Measurements from ENCODE around the gene GALT. TPM values are rescaled to one million over a fixed set of nuclear protein-coding genes. Genes with fewer than 3 reads are reported as not detected.

The GALT gene
- total and polyA plus RNA-seq, 2 of the 13 experiments (the other 11 are each of a cell fraction or from before 2014, with no cell fraction given): 40.4 to 46.3 TPM

GRCh38 chr9:34665067-34665380, 18.5 kb downstream of the GALT start (continued):
- TF ChIP-seq ZNF558 (CRISPR knock-in tag; IDR thresholded peaks at IDR 0.05; ENCODE audit: borderline replicate concordance): peak; percentile 22; the same call in 1 of the 2 replicates
- TF ChIP-seq ZNF766 (CRISPR knock-in tag; IDR thresholded peaks at IDR 0.05; ENCODE audit: borderline replicate concordance): no peak
- peak; percentile 18; the same call in 1 of the 2 replicates for TF ChIP-seq SAP130 (CRISPR knock-in tag; IDR thresholded peaks at IDR 0.05; ENCODE audit: low read depth)
- peak; percentile 67 for TF ChIP-seq ZNF687 (CRISPR knock-in tag; IDR thresholded peaks at IDR 0.05)
- 0 out of 2 replicates have a peak, but pooled peaks have one; percentile 30 for TF ChIP-seq PHF20 (CRISPR knock-in tag; IDR thresholded peaks at IDR 0.05)

- ChIA-PET POLR2A (interaction anchor here (0.6 to 4.9 kb wide), 11 partner anchors 9 to 53 kb away, joined by 3 to 40 read pairs (median 5); partner anchors contain the start of genes ARID3C, DCTN3, GALT and IL11RA), CTCF (ENCODE audit: low intra/inter-chr PET ratio, low total read pairs) (interaction anchor here (2.0 to 3.3 kb wide), 3 partner anchors 19 to 53 kb away, joined by 6 to 22 read pairs (median 12); partner anchors contain the start of genes GALT and RPP25L)
- BruUV-seq (replicated peaks): TSS peak; percentile 81
- Histone ChIP-seq H3K27me3 (ENCODE audit: control insufficient read depth in 1 of 2, insufficient read depth in 2 of 2, low read length in 2 of 2) (no peaks in the 10 kb centered on the region), H3K27ac (ENCODE audit: extremely low read length, insufficient read depth, low read length) (peak overlapping the region; percentile 71), H3K4me1 (ENCODE audit: insufficient read depth, low read length) (peaks cover 24% of the 10 kb centered on the region), H3K79me2 (ENCODE audit: insufficient read depth, low read length) (no peaks in the 10 kb centered on the region), H4K20me1 (ENCODE audit: insufficient read depth, low read length) (no peaks in the 10 kb centered on the region), H2AFZ (ENCODE audit: low read length) (no peak overlapping the region), H3K9me3 (ENCODE audit: low read length) (no peaks in the 10 kb centered on the region), H3K9ac (ENCODE audit: insufficient read depth, low read depth, low read length) (peak overlapping the region; percentile 74), H3K4me3 (replicated peaks in 1 of 3; ENCODE audit: insufficient read depth in 1 of 3, low read depth in 2 of 3, low read length in 3 of 3) (peak overlapping the region; percentile 66 to 79 (median 66)), H3K4me2 (ENCODE audit: low read depth, low read length) (peak overlapping the region; percentile 89), H3K36me3 (replicated peaks in 1 of 2; ENCODE audit: control insufficient read depth in 1 of 2, insufficient read depth in 2 of 2, low read length in 2 of 2) (no peaks in the 10 kb centered on the region)
- intact Hi-C loops (cut with micrococcal nuclease; ENCODE audit: unreplicated experiment): no loop called here
- FAIRE-seq (no peak), ATAC-seq (peak; percentile 79), DNase-seq (ENCODE audit: low spot score) (peak; percentile 56)
- in situ Hi-C loops (cut with HindIII; ENCODE audit: extremely low pct_ligation_motif_present, low pct_unique_long_range_greater_than_20kb): no loop called here
- WGBS (ENCODE audit: low lambda C conversion rate): 8% methylated on average over 47 of the region's 55 CpGs
- TF ChIP-seq ZSCAN9 (CRISPR knock-in tag; IDR thresholded peaks at IDR 0.05; ENCODE audit: borderline replicate concordance) (no peak), ZNF17 (CRISPR knock-in tag; IDR thresholded peaks at IDR 0.05) (no peak), NCOA1 (CRISPR knock-in tag; IDR thresholded peaks at IDR 0.05) (no peak), ZNF235 (CRISPR knock-in tag; IDR thresholded peaks at IDR 0.05; ENCODE audit: borderline replicate concordance) (no peak), ZKSCAN1 (IDR thresholded peaks at IDR 0.05; ENCODE audit: low read length) (no peak), BCLAF1 (IDR thresholded peaks at IDR 0.05) (no peak), U2AF2 (IDR thresholded peaks at IDR 0.05; ENCODE audit: low read depth, low read length) (no peak), ZSCAN22 (CRISPR knock-in tag; IDR thresholded peaks at IDR 0.05) (no peak)
- TF ChIP-seq, protein P1, sequence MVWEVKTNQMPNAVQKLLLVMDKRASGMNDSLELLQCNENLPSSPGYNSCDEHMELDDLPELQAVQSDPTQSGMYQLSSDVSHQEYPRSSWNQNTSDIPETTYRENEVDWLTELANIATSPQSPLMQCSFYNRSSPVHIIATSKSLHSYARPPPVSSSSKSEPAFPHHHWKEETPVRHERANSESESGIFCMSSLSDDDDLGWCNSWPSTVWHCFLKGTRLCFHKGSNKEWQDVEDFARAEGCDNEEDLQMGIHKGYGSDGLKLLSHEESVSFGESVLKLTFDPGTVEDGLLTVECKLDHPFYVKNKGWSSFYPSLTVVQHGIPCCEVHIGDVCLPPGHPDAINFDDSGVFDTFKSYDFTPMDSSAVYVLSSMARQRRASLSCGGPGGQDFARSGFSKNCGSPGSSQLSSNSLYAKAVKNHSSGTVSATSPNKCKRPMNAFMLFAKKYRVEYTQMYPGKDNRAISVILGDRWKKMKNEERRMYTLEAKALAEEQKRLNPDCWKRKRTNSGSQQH (CRISPR knock-in tag; IDR thresholded peaks at IDR 0.05; ENCODE audit: low read depth): no peak
Measured at GRCh38 chr9:34665381-34666250, 19.1 kb downstream of the GALT start.

Measured in HepG2 (cell line).